ENCODE measurements around the gene CAV1. TPM values are rescaled to one million over a fixed set of nuclear protein-coding genes. Genes with fewer than 3 reads are reported as not detected.

The CAV1 gene
- total and polyA plus RNA-seq, 2 of the 4 experiments (the other 2 are of a cell fraction), result 1,592 to 1,808 TPM

- Histone ChIP-seq H4K8ac (ENCODE audit: low read depth in 2 of 2, low read length in 2 of 2) (no peak overlapping the region), H3K9ac (ENCODE audit: low read depth, low read length) (peak overlapping the region; percentile 47; the same call in 1 of the 2 replicates), H4K91ac (ENCODE audit: insufficient read depth, low read depth, low read length) (no peak overlapping the region), H3K18ac (ENCODE audit: low read depth, low read length) (peak overlapping the region; percentile 32; the same call in 1 of the 2 replicates), H2BK120ac (ENCODE audit: low read depth, low read length) (no peak overlapping the region), H3K36me3 (ENCODE audit: control insufficient read depth, insufficient read depth, low read length) (peaks cover 28% of the 10 kb centered on the region), H2BK5ac (ENCODE audit: low read depth, low read length, poor library complexity, severe bottlenecking) (peak overlapping the region; percentile 48), H3K9me3 (ENCODE audit: control insufficient read depth, insufficient read depth, low read length) (no peaks in the 10 kb centered on the region), H2AK5ac (ENCODE audit: low read depth, low read length) (no peak overlapping the region), H3K4ac (ENCODE audit: low read depth, low read length) (no peak overlapping the region; the same call in 1 of the 2 replicates), H3K4me2 (ENCODE audit: low read depth, low read length) (peak overlapping the region; percentile 70; the same call in 1 of the 2 replicates), H4K20me1 (ENCODE audit: insufficient read depth, low read length) (peaks cover 25% of the 10 kb centered on the region), H2AFZ (replicated peaks; ENCODE audit: low read length, poor library complexity) (no peak overlapping the region), H3K56ac (ENCODE audit: extremely low read depth, insufficient read depth, low read length) (peak overlapping the region; percentile 49; the same call in 1 of the 2 replicates), H4K5ac (ENCODE audit: low read depth, low read length) (no peak overlapping the region), H2BK20ac (ENCODE audit: low read depth, low read length) (no peak overlapping the region), H3K27me3 (ENCODE audit: control insufficient read depth, insufficient read depth, low read length) (no peaks in the 10 kb centered on the region), H3K79me1 (ENCODE audit: low read depth in 1 of 2, low read length in 2 of 2) (peaks cover 0 to 27% of the 10 kb centered on the region in 2 experiments; a peak in 2 of 4 replicates), H3K23ac (ENCODE audit: low read depth, low read length) (peak overlapping the region; percentile 67; the same call in 1 of the 2 replicates), H3K27ac (ENCODE audit: insufficient read depth, low read length) (no peak overlapping the region), H3K14ac (replicated peaks; ENCODE audit: low read depth, low read length) (no peak overlapping the region; the same call in 1 of the 2 replicates), H2AK9ac (replicated peaks; ENCODE audit: low read depth, low read length, poor library complexity) (no peak overlapping the region), H3K4me3 (ENCODE audit: insufficient read depth, low read depth, low read length) (no peak overlapping the region), H3K9me1 (ENCODE audit: insufficient read depth, low read length) (peaks cover 6% of the 10 kb centered on the region; the same call in 1 of the 2 replicates), H3K4me1 (ENCODE audit: control insufficient read depth, insufficient read depth, low read length) (peaks cover 10% of the 10 kb centered on the region), H2BK15ac (ENCODE audit: low read depth, low read length) (no peak overlapping the region)
- DNase-seq, result no peak
- no TSS peak for BruUV-seq (replicated peaks)
- no peak for ATAC-seq (ENCODE audit: low read depth)
- TF ChIP-seq FOS (IDR thresholded peaks at IDR 0.05; ENCODE audit: low read depth, low read length), result no peak
- no peak for TF ChIP-seq SMC3 (IDR thresholded peaks at IDR 0.05; ENCODE audit: low read depth, low read length)
- TF ChIP-seq ELK1 (IDR thresholded peaks at IDR 0.05; ENCODE audit: borderline replicate concordance, low read depth, low read length), result no peak
- no peak for TF ChIP-seq CEBPB (IDR thresholded peaks at IDR 0.05; ENCODE audit: low read depth, low read length)
- ChIA-PET CTCF (no interaction called here), POLR2A (ENCODE audit: unreplicated experiment) (interaction anchor here (0.9 kb wide), 1 partner anchor 18 kb away, joined by 11 read pairs; no protein-coding TSS in a partner anchor)
- intact Hi-C loops (cut with micrococcal nuclease) (loop anchor here (5.0 kb wide), 2 partner anchors 278 to 392 kb away; no protein-coding TSS in a partner anchor), in situ Hi-C loops (cut with MboI; ENCODE audit: low sequenced_read_pairs) (loop anchor here (10.0 kb wide), 1 partner anchor 354 kb away; no protein-coding TSS in a partner anchor), dilution Hi-C loops (cut with HindIII; ENCODE audit: low sequenced_read_pairs, unreplicated experiment) (no loop called here)
- WGBS, 2 experiments (ENCODE audit: extremely low coverage in 2 of 2, insufficient read length in 1 of 2), result no CpG with 5 or more reads among the region's 1 CpG
These were observed 4.4 kb downstream of the CAV1 start for GRCh38 chr7:116529250-116529649.
